GM23338 (cell line): ENCODE measurements around the gene TMX3. TPM values are rescaled to one million over a fixed set of nuclear protein-coding genes. Genes with fewer than 3 reads are reported as not detected.

ENCODE experiments used
- ATAC-seq: fragments of 200-7000 bp; cut with Tn5 transposase; 3 replicates; pipeline ENCODE4 v1.9.1; 2020
- DNase-seq: peaks from one replicate; pipeline ENCODE4 v3.0.0-alpha.2; 2015; ENCODE audit warnings: low spot score
- H2AFZ ChIP-seq: fragments of 200-600 bp; sonication (generic); 2 replicates; pipeline ENCODE4 v1.8.0; 2016; ENCODE audit warnings: antibody characterized with exemption, mild to moderate bottlenecking, moderate library complexity
- H3F3A ChIP-seq: fragments of 200-600 bp; sonication (generic); replicated peaks from 2 replicates; pipeline ENCODE4 v1.8.0; 2017; ENCODE audit warnings: antibody characterized with exemption, mixed run types, low read depth
- H3K27ac ChIP-seq: fragments of 200-600 bp; sonication (generic); 2 replicates; pipeline ENCODE4 v1.6.1; 2016; ENCODE audit warnings: low read depth
- H3K27me3 ChIP-seq: fragments of 200-600 bp; sonication (generic); 2 replicates; pipeline ENCODE4 v1.8.0; 2016; ENCODE audit warnings: mild to moderate bottlenecking, mixed run types, moderate library complexity; ENCODE audit not compliant: insufficient read depth
- H3K36me3 ChIP-seq: fragments of 200-600 bp; sonication (generic); 2 replicates; pipeline ENCODE4 v1.8.0; 2016; ENCODE audit warnings: mild to moderate bottlenecking; ENCODE audit not compliant: insufficient read depth
- H3K4me1 ChIP-seq: fragments of 200-600 bp; sonication (generic); 2 replicates; pipeline ENCODE4 v1.8.0; 2016; ENCODE audit warnings: mild to moderate bottlenecking, moderate library complexity; ENCODE audit not compliant: insufficient read depth
- H3K4me2 ChIP-seq: fragments of 200-600 bp; sonication (generic); 2 replicates; pipeline ENCODE4 v1.7.1; 2017; ENCODE audit warnings: mixed run types
- H3K4me3 ChIP-seq: fragments of 200-600 bp; sonication (generic); 2 replicates; pipeline ENCODE4 v1.6.1; 2016; ENCODE audit warnings: mixed run types
- H3K79me2 ChIP-seq: fragments of 200-600 bp; sonication (generic); replicated peaks from 2 replicates; pipeline ENCODE4 v1.8.0; 2017; ENCODE audit warnings: mild to moderate bottlenecking; ENCODE audit not compliant: insufficient read depth
- H3K9me2 ChIP-seq: fragments of 200-600 bp; sonication (generic); 2 replicates; pipeline ENCODE4 v1.8.0; 2017; ENCODE audit not compliant: insufficient read depth
- H4K20me1 ChIP-seq: fragments of 200-600 bp; sonication (generic); replicated peaks from 2 replicates; pipeline ENCODE4 v1.8.0; 2017; ENCODE audit warnings: mild to moderate bottlenecking; ENCODE audit not compliant: insufficient read depth
- H3K27ac Mint-ChIP-seq: 2 replicates; pipeline ENCODE4 v1.8.0; 2020; ENCODE audit warnings: inconsistent platforms, mild to moderate bottlenecking, moderate library complexity, mixed read lengths
- H3K27me3 Mint-ChIP-seq: 3 replicates; pipeline ENCODE4 v1.8.0; 2022; ENCODE audit warnings: low read depth, mild to moderate bottlenecking, moderate library complexity, mixed read lengths, inconsistent platforms; ENCODE audit not compliant: insufficient read depth, poor library complexity
- H3K36me3 Mint-ChIP-seq: 3 replicates; pipeline ENCODE4 v1.8.0; 2021; ENCODE audit warnings: low read depth, mild to moderate bottlenecking, inconsistent platforms, moderate library complexity, mixed read lengths
- H3K4me1 Mint-ChIP-seq: 3 replicates; pipeline ENCODE4 v1.8.0; 2020; ENCODE audit warnings: mild to moderate bottlenecking, inconsistent platforms, mixed read lengths
- H3K4me3 Mint-ChIP-seq: 3 replicates; pipeline ENCODE4 v1.8.0; 2021; ENCODE audit warnings: moderate library complexity, mild to moderate bottlenecking, inconsistent platforms, mixed read lengths
- H3K9me3 Mint-ChIP-seq: 3 replicates; pipeline ENCODE4 v1.8.0; 2020; ENCODE audit warnings: moderate library complexity, mild to moderate bottlenecking, inconsistent platforms, mixed read lengths
- CREB1 ChIP-seq: fragments of 250-450 bp; sonication (Bioruptor Pico); IDR thresholded peaks from 2 replicates; pipeline ENCODE4 v1.5.0; 2020; ENCODE audit warnings: low read depth, mild to moderate bottlenecking, moderate library complexity
- CTCF ChIP-seq, 2 experiments: fragments of 200-600 bp in 1 of 2; sonication (generic) in 1 of 2; conservative IDR thresholded peaks; 2 replicates each; pipeline versions ENCODE4 v1.5.1 to v1.6.1; 2016 to 2017; ENCODE audit warnings: antibody characterized with exemption in 2 of 2, low read depth in 2 of 2, mild to moderate bottlenecking in 2 of 2, moderate library complexity in 1 of 2
- EZH2phosphoT487 ChIP-seq: fragments of 200-600 bp; sonication (generic); IDR thresholded peaks from one replicate; pipeline ENCODE4 v1.8.1; 2018; ENCODE audit warnings: antibody characterized with exemption; ENCODE audit not compliant: unreplicated experiment
- POLR2AphosphoS5 ChIP-seq: IDR thresholded peaks from 2 replicates; pipeline ENCODE4 v1.6.1; 2016; ENCODE audit warnings: antibody characterized with exemption, low read depth
- STAT1 ChIP-seq: IDR thresholded peaks from one replicate; pipeline ENCODE4 v1.6.1; 2016; ENCODE audit warnings: antibody characterized with exemption; ENCODE audit not compliant: unreplicated experiment
- ZNF114 ChIP-seq: fragments of 250-450 bp; sonication (Bioruptor Pico); IDR thresholded peaks from 2 replicates; pipeline ENCODE4 v1.5.0; 2020; ENCODE audit warnings: mild to moderate bottlenecking, moderate library complexity
- ZNF331 ChIP-seq: fragments of 250-450 bp; sonication (Bioruptor Pico); IDR thresholded peaks from 2 replicates; pipeline ENCODE4 v1.5.0; 2020; ENCODE audit warnings: low read depth, mild to moderate bottlenecking, moderate library complexity
- ZNF462 ChIP-seq: fragments of 250-450 bp; sonication (Bioruptor Pico); IDR thresholded peaks from 2 replicates; pipeline ENCODE4 v1.5.0; 2020; ENCODE audit warnings: mild to moderate bottlenecking, moderate library complexity
- polyA plus RNA-seq: library from polyadenylated mRNA; unstranded; fragments of >200 nt; fragmentation: Nextera tagmentation; extraction: Ambion mirVana; gene quantifications from 2 replicates; pipeline ENCODE4 v1.2.1, GENCODE V29; 2016
- total RNA-seq: library from RNA; depleted of rRNA; stranded (reverse); fragments of >200 nt; shearing (Covaris generic); gene quantifications from 2 replicates; pipeline ENCODE4 v1.2.3, GENCODE V29; 2014
- TF ChIP-seq, protein P1 (sequence below): IDR thresholded peaks from one replicate; pipeline ENCODE4 v1.6.1; 2018; ENCODE audit warnings: antibody characterized with exemption; ENCODE audit not compliant: unreplicated experiment
- TF ChIP-seq, protein P2 (sequence below): IDR thresholded peaks from 2 replicates; pipeline ENCODE4 v1.6.1; 2016; ENCODE audit warnings: antibody characterized with exemption

TMX3 gene
- total and polyA plus RNA-seq, 2 experiments from 2014 or later: 12.4 to 40.1 TPM

DNA sequence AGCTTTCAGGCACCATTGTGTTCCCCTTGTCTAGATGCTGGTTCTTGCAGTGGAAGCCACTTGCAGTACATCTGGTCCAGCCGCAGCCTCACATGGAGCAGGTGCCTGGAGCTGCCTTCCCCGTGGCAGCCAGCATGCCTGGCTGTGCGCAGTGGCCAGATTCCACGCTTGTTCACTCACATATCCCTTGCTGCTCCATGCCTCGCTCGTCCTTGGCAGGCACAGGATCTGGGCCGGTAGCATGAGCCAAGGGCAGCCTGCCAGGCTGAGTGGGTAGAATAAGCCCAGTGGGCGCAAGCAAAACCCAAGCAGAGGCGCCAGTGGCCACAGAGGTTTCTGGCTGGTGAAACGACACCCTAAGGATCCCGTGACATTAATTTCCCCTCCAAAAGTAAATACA lies 20.6 kb downstream of the TMX3 start:
- H3K27ac Mint-ChIP-seq: no peak overlapping the region

More for the DNA sequence above, 20.6 kb downstream of the TMX3 start:
- Mint-ChIP-seq H3K36me3 (peaks cover 66% of the 10 kb centered on the region), H3K27me3 (no peaks in the 10 kb centered on the region), H3K9me3 (no peaks in the 10 kb centered on the region; the same call in 2 of the 3 replicates), H3K4me3 (no peak overlapping the region), H3K4me1 (no peaks in the 10 kb centered on the region)
- Histone ChIP-seq H3K9me2 (no peaks in the 10 kb centered on the region; the same call in 1 of the 2 replicates), H4K20me1 (no peaks in the 10 kb centered on the region), H3K36me3 (peaks cover 24% of the 10 kb centered on the region; the same call in 1 of the 2 replicates), H3K27ac (no peak overlapping the region), H3K4me3 (no peak overlapping the region), H3K4me1 (no peaks in the 10 kb centered on the region), H3K79me2 (peaks cover 12% of the 10 kb centered on the region; the same call in 1 of the 2 replicates), H3F3A (no peaks in the 10 kb centered on the region), H2AFZ (no peak overlapping the region), H3K27me3 (no peaks in the 10 kb centered on the region), H3K4me2 (no peak overlapping the region)
- TF ChIP-seq, protein P1, sequence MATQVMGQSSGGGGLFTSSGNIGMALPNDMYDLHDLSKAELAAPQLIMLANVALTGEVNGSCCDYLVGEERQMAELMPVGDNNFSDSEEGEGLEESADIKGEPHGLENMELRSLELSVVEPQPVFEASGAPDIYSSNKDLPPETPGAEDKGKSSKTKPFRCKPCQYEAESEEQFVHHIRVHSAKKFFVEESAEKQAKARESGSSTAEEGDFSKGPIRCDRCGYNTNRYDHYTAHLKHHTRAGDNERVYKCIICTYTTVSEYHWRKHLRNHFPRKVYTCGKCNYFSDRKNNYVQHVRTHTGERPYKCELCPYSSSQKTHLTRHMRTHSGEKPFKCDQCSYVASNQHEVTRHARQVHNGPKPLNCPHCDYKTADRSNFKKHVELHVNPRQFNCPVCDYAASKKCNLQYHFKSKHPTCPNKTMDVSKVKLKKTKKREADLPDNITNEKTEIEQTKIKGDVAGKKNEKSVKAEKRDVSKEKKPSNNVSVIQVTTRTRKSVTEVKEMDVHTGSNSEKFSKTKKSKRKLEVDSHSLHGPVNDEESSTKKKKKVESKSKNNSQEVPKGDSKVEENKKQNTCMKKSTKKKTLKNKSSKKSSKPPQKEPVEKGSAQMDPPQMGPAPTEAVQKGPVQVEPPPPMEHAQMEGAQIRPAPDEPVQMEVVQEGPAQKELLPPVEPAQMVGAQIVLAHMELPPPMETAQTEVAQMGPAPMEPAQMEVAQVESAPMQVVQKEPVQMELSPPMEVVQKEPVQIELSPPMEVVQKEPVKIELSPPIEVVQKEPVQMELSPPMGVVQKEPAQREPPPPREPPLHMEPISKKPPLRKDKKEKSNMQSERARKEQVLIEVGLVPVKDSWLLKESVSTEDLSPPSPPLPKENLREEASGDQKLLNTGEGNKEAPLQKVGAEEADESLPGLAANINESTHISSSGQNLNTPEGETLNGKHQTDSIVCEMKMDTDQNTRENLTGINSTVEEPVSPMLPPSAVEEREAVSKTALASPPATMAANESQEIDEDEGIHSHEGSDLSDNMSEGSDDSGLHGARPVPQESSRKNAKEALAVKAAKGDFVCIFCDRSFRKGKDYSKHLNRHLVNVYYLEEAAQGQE: no peak
- TF ChIP-seq ZNF114 (CRISPR knock-in tag) (no peak), CREB1 (no peak), POLR2AphosphoS5 (no peak), STAT1 (no peak), ZNF462 (CRISPR knock-in tag) (no peak), ZNF331 (CRISPR knock-in tag) (no peak), CTCF (conservative IDR thresholded peaks at IDR 0.05; ENCODE audit: low read depth in 2 of 2) (no peak), EZH2phosphoT487 (no peak)
- TF ChIP-seq, protein P2, sequence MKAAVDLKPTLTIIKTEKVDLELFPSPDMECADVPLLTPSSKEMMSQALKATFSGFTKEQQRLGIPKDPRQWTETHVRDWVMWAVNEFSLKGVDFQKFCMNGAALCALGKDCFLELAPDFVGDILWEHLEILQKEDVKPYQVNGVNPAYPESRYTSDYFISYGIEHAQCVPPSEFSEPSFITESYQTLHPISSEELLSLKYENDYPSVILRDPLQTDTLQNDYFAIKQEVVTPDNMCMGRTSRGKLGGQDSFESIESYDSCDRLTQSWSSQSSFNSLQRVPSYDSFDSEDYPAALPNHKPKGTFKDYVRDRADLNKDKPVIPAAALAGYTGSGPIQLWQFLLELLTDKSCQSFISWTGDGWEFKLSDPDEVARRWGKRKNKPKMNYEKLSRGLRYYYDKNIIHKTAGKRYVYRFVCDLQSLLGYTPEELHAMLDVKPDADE: no peak
- ATAC-seq: no peak
- DNase-seq: no peak
